Neutrophil (primary cell): Measurements from ENCODE around the gene CRYBB1.

Experiments used
- H3K27ac ChIP-seq: fragments of 200-600 bp; sonication (generic); 2 replicates; pipeline ENCODE4 v1.5.1; 2016; ENCODE audit warnings: mild to moderate bottlenecking, moderate library complexity
- H3K27me3 ChIP-seq: fragments of 200-600 bp; sonication (generic); 2 replicates; pipeline ENCODE4 v1.6.0; 2016; ENCODE audit warnings: mild to moderate bottlenecking
- H3K36me3 ChIP-seq: fragments of 200-600 bp; sonication (generic); 2 replicates; pipeline ENCODE4 v1.5.1; 2017
- H3K4me1 ChIP-seq, 2 experiments: fragments of 200-600 bp in 1 of 2; sonication (generic) in 1 of 2; 1 replicate in 1 of 2; 2 replicates in 1 of 2; pipeline versions ENCODE4 v1.5.1 to v1.6.1; 2013 to 2016; ENCODE audit warnings: low read depth in 1 of 2, low read length in 1 of 2, mild to moderate bottlenecking in 1 of 2, moderate library complexity in 1 of 2; ENCODE audit not compliant: control insufficient read depth in 1 of 2, insufficient read depth in 1 of 2
- H3K4me3 ChIP-seq, 2 experiments: fragments of 200-600 bp in 1 of 2; sonication (generic) in 1 of 2; 1 replicate in 1 of 2; 2 replicates in 1 of 2; pipeline ENCODE4 v1.5.1; 2013 to 2016; ENCODE audit warnings: low read depth in 1 of 2, low read length in 1 of 2, mild to moderate bottlenecking in 1 of 2, moderate library complexity in 1 of 2
- H3K9me3 ChIP-seq: fragments of 200-600 bp; sonication (generic); 2 replicates; pipeline ENCODE4 v1.5.1; 2016
- CTCF ChIP-seq: fragments of 200-600 bp; sonication (generic); IDR thresholded peaks from 2 replicates; pipeline ENCODE4 v1.5.1; 2016; ENCODE audit warnings: antibody characterized with exemption

CRYBB1 gene

GRCh38 chr22:26549902-26550497, 67.8 kb downstream of the CRYBB1 start:
- TF ChIP-seq CTCF, result no peak
- Histone ChIP-seq H3K4me1 (peaks cover 4 to 6% of the 10 kb centered on the region in 2 experiments), H3K4me3 (no peak overlapping the region), H3K27ac (no peak overlapping the region), H3K9me3 (no peaks in the 10 kb centered on the region), H3K36me3 (peaks cover 33% of the 10 kb centered on the region), H3K27me3 (no peaks in the 10 kb centered on the region)
